GM23248 (cell line): Measurements from ENCODE around the gene RAB3IP. TPM values are rescaled to one million over a fixed set of nuclear protein-coding genes. Genes with fewer than 3 reads are reported as not detected.

Experiments
- DNase-seq: peaks from one replicate; pipeline ENCODE4 v3.0.0-alpha.2; 2015
- H2AFZ ChIP-seq: fragments of 200-600 bp; sonication (generic); 2 replicates; pipeline ENCODE4 v1.6.1; 2016; ENCODE audit warnings: antibody characterized with exemption
- H3F3A ChIP-seq: fragments of 200-600 bp; sonication (generic); 2 replicates; pipeline ENCODE4 v1.6.1; 2016; ENCODE audit warnings: mild to moderate bottlenecking, antibody characterized with exemption, mixed run types; ENCODE audit not compliant: insufficient read depth
- H3K27ac ChIP-seq: fragments of 200-600 bp; sonication (generic); 2 replicates; pipeline ENCODE4 v1.5.1; 2016; ENCODE audit warnings: mild to moderate bottlenecking
- H3K27me3 ChIP-seq: fragments of 200-600 bp; sonication (generic); replicated peaks from 2 replicates; pipeline ENCODE4 v1.6.1; 2016; ENCODE audit warnings: mild to moderate bottlenecking; ENCODE audit not compliant: insufficient read depth
- H3K36me3 ChIP-seq: fragments of 200-600 bp; sonication (generic); 2 replicates; pipeline ENCODE4 v1.6.1; 2016; ENCODE audit warnings: low read depth, mild to moderate bottlenecking
- H3K4me1 ChIP-seq: fragments of 200-600 bp; sonication (generic); 2 replicates; pipeline ENCODE4 v1.6.1; 2016; ENCODE audit warnings: mild to moderate bottlenecking; ENCODE audit not compliant: insufficient read depth
- H3K4me2 ChIP-seq: fragments of 200-600 bp; sonication (generic); one replicate; pipeline ENCODE4 v1.6.1; 2016; ENCODE audit warnings: mild to moderate bottlenecking; ENCODE audit not compliant: unreplicated experiment
- H3K4me3 ChIP-seq: fragments of 200-600 bp; sonication (generic); 2 replicates; pipeline ENCODE4 v1.5.1; 2016; ENCODE audit warnings: mild to moderate bottlenecking
- H3K79me2 ChIP-seq: fragments of 200-600 bp; sonication (generic); 2 replicates; pipeline ENCODE4 v1.6.1; 2016; ENCODE audit warnings: mild to moderate bottlenecking; ENCODE audit not compliant: insufficient read depth
- H3K9ac ChIP-seq: fragments of 200-600 bp; sonication (generic); 2 replicates; pipeline ENCODE4 v1.6.1; 2016; ENCODE audit warnings: mild to moderate bottlenecking
- H3K9me2 ChIP-seq: fragments of 200-600 bp; sonication (generic); 2 replicates; pipeline ENCODE4 v1.6.1; 2016; ENCODE audit warnings: mixed run types, mild to moderate bottlenecking, moderate library complexity; ENCODE audit not compliant: insufficient read depth
- H3K9me3 ChIP-seq: fragments of 200-600 bp; sonication (generic); one replicate; pipeline ENCODE4 v1.6.1; 2017; ENCODE audit warnings: low read depth
- H4K20me1 ChIP-seq: fragments of 200-600 bp; sonication (generic); 2 replicates; pipeline ENCODE4 v1.6.0; 2016; ENCODE audit not compliant: insufficient read depth
- EZH2 ChIP-seq: fragments of 200-600 bp; sonication (generic); IDR thresholded peaks from 2 replicates; pipeline ENCODE4 v1.6.1; 2018; ENCODE audit warnings: antibody characterized with exemption, mild to moderate bottlenecking; ENCODE audit not compliant: insufficient read depth, poor library complexity, severe bottlenecking
- EZH2phosphoT487 ChIP-seq: fragments of 200-600 bp; sonication (generic); IDR thresholded peaks from 2 replicates; pipeline ENCODE4 v1.6.1; 2018; ENCODE audit warnings: antibody characterized with exemption, moderate library complexity, mild to moderate bottlenecking, low read depth; ENCODE audit not compliant: insufficient read depth
- WGBS, 2 experiments: methylation state at CpG; one replicate each; pipeline ENCODE4 v1.1.6; 2015 to 2017; ENCODE audit warnings: low lambda C conversion rate in 2 of 2, low coverage in 1 of 2; ENCODE audit errors: missing lambda C conversion rate in 2 of 2; 5-methylcytosine and 5-hydroxymethylcytosine counted together
- in situ Hi-C: fragments of 300-500 bp; cut with MboI; formaldehyde crosslinking; loops from 2 replicates; pipeline ENCODE4 v1.15.0; 2020
- polyA plus RNA-seq: library from polyadenylated mRNA; unstranded; fragments of >200 nt; fragmentation: Nextera tagmentation; extraction: Ambion mirVana; gene quantifications from 2 replicates; pipeline ENCODE4 v1.2.1, GENCODE V29; 2016
- total RNA-seq: library from RNA; depleted of rRNA; stranded (reverse); fragments of >200 nt; shearing (Covaris generic); gene quantifications from 2 replicates; pipeline ENCODE4 v1.2.3, GENCODE V29; 2014

Gene RAB3IP
- total and polyA plus RNA-seq, 2 experiments from 2014 or later: 2.5 to 3.6 TPM

GRCh38 chr12:69698769-69699540 is 39.7 kb upstream of the RAB3IP start, which contains the start of gene BEST3:
TSS of gene BEST3 (minus strand) at chr12:69699303. CDS start at chr12:69697798, 1,505 bp downstream.
- TF ChIP-seq EZH2: no peak
- no peak for TF ChIP-seq EZH2phosphoT487
- H3K4me2 ChIP-seq: no peak within 1 kb of the TSS

DNA sequence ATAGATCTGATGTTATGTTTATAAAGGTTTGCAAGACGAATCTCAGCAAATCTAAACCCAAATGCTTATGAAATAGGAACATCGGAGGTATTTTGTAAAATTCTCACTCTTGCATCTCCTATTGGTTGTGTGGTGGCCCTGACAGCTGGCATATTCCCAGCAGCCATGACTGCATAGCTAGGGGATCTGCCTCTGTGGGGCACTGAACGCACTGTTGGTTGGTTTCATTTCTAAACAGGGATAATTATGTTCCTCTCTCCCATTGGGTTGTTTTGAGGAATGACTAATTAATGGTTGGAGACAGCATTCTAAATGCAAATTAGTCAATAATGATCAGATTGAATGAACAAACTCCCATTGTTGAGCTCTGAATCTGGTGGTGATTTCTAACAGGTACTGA is 36.8 kb upstream of the RAB3IP start:
- H2AFZ ChIP-seq: no peak overlapping the region
- H3K4me1 ChIP-seq: no peaks in the 10 kb centered on the region
- no peak overlapping the region for H3K4me3 ChIP-seq
- in situ Hi-C loops: no loop called here
- TF ChIP-seq EZH2phosphoT487 (no peak), EZH2 (no peak)
- H3F3A ChIP-seq: no peaks in the 10 kb centered on the region
- no peak overlapping the region for H3K27ac ChIP-seq
- H3K27me3 ChIP-seq: no peaks in the 10 kb centered on the region
- H3K4me2 ChIP-seq: no peak overlapping the region
- no peaks in the 10 kb centered on the region for H3K79me2 ChIP-seq
- no peaks in the 10 kb centered on the region for H3K36me3 ChIP-seq
- DNase-seq: no peak
- H3K9me2 ChIP-seq: no peaks in the 10 kb centered on the region
- no peaks in the 10 kb centered on the region for H4K20me1 ChIP-seq
- WGBS, 2 experiments: 65 to 69% methylated on average over 3 of the region's 3 CpGs
- no peak overlapping the region for H3K9ac ChIP-seq
- no peaks in the 10 kb centered on the region for H3K9me3 ChIP-seq

More at GRCh38 chr12:69698769-69699540, 39.7 kb upstream of the RAB3IP start, which contains the start of gene BEST3:
- Histone ChIP-seq H3K4me1 (no peaks in the 10 kb centered on the region), H3K4me3 (no peak within 1 kb of the TSS), H3K79me2 (no peaks in the 10 kb centered on the region), H3F3A (no peaks in the 10 kb centered on the region), H3K9ac (no peak within 1 kb of the TSS), H4K20me1 (no peaks in the 10 kb centered on the region), H3K27me3 (no peaks in the 10 kb centered on the region), H3K9me3 (no peaks in the 10 kb centered on the region), H3K36me3 (no peaks in the 10 kb centered on the region), H3K27ac (no peak within 1 kb of the TSS), H3K9me2 (no peaks in the 10 kb centered on the region), H2AFZ (no peak within 1 kb of the TSS)
- 80 to 81% methylated on average over 12 of the region's 12 CpGs for WGBS, 2 experiments
- in situ Hi-C loops: no loop called here
- DNase-seq: no peak

DNA sequence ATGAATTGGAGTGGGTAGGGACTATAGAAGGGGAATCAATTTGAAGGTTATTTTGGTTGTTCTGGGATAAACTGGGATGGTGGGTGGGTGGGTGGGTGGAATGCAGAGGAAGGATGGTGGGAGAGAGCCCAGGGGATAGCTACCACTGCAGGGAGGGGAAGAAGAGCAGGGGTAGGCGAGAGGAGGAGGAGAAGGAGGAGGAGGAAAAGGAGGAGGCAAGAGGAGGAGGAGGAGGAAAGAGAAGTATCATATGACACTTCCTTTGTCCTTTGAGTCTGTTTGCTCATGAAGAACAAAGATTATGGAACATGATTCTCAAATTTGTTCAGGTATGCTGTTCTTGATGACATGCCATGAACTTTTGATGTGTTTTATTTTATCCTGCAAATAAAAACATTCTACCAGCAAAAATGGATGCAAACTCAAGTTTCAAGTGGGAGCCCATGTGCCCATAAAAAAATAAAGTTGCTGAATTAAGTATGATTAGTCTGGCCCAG is 35.5 kb upstream of the RAB3IP start:
- no peak for DNase-seq
- Histone ChIP-seq H3K9me3 (no peaks in the 10 kb centered on the region), H3K79me2 (no peaks in the 10 kb centered on the region), H3K4me2 (no peak overlapping the region), H3F3A (no peaks in the 10 kb centered on the region), H3K27me3 (no peaks in the 10 kb centered on the region), H2AFZ (no peak overlapping the region), H3K27ac (no peak overlapping the region), H3K9me2 (no peaks in the 10 kb centered on the region), H3K4me1 (no peaks in the 10 kb centered on the region), H3K36me3 (no peaks in the 10 kb centered on the region), H4K20me1 (no peaks in the 10 kb centered on the region), H3K4me3 (no peak overlapping the region), H3K9ac (no peak overlapping the region)
- TF ChIP-seq EZH2: no peak
- no peak for TF ChIP-seq EZH2phosphoT487
- WGBS, 2 experiments: 5% methylated on average over 1 of the region's 1 CpG; no CpG with 5 or more reads in 1 of the 2 experiments
- in situ Hi-C loops: no loop called here

DNA sequence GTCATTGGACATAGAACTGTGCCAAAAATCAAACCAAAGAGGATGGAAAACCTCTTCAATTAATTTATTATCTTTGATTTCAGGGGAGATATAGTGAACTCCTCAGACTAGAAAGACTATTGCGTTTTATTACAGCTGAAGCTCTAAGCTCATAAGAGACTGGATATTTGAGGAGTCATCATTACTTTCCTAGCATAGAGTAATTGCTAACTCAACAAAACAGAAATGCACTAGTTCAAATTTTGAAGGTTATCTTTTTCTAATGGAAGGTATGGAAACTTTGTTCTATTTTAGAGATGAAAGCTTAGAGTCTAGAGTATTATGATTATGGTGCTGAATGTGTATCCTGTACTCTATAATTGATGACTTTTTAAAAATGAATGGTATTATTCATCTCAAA is 34.3 kb upstream of the RAB3IP start:
- DNase-seq: no peak
- WGBS, 2 experiments: 59 to 61% methylated on average over 1 of the region's 1 CpG
- in situ Hi-C loops: no loop called here
- Histone ChIP-seq H3F3A (no peaks in the 10 kb centered on the region), H3K4me3 (no peak overlapping the region), H3K79me2 (no peaks in the 10 kb centered on the region), H3K9me3 (no peaks in the 10 kb centered on the region), H3K27me3 (no peaks in the 10 kb centered on the region), H3K36me3 (no peaks in the 10 kb centered on the region), H3K9me2 (no peaks in the 10 kb centered on the region), H3K27ac (no peak overlapping the region), H4K20me1 (no peaks in the 10 kb centered on the region), H3K9ac (no peak overlapping the region), H3K4me1 (no peaks in the 10 kb centered on the region), H3K4me2 (no peak overlapping the region), H2AFZ (no peak overlapping the region)
- TF ChIP-seq EZH2phosphoT487 (no peak), EZH2 (no peak)

DNA sequence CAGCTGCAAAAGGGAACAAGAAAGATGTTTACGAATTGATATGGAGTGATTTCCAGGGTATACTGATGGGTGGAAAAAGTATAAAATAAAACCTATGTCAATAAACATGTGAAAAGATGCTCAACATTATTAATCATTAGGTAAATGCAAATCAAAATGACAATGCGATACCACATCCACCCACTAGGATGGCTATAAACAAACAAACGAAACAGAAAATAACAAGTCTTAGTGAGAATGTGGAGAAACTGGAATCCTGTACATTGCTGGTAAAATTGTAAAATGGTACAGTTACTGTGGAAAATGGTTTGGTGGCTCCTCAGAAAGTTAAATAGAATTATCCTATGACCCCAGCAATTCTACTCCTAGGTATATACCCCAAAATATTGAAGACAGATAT is 30.0 kb upstream of the RAB3IP start:
- in situ Hi-C loops: no loop called here
- Histone ChIP-seq H4K20me1 (no peaks in the 10 kb centered on the region), H2AFZ (no peak overlapping the region), H3K4me3 (no peak overlapping the region), H3K27me3 (no peaks in the 10 kb centered on the region), H3K9me3 (no peaks in the 10 kb centered on the region), H3K4me2 (no peak overlapping the region), H3K36me3 (no peaks in the 10 kb centered on the region), H3K9ac (no peak overlapping the region), H3K79me2 (no peaks in the 10 kb centered on the region), H3F3A (no peaks in the 10 kb centered on the region), H3K4me1 (no peaks in the 10 kb centered on the region), H3K27ac (no peak overlapping the region), H3K9me2 (no peaks in the 10 kb centered on the region)
- 80 to 83% methylated on average over 3 of the region's 3 CpGs for WGBS, 2 experiments
- no peak for TF ChIP-seq EZH2
- DNase-seq: no peak
